WTC11 (cell line): ENCODE data around the gene ALG2. TPM values are rescaled to one million over a fixed set of nuclear protein-coding genes. Genes with fewer than 3 reads are reported as not detected.

Experiments
- ATAC-seq: fragments of 200-7000 bp; cut with Tn5 transposase; 2 replicates; pipeline ENCODE4 v1.10.0; 2021; ENCODE audit warnings: mild to moderate bottlenecking, moderate library complexity
- CTCF ChIA-PET: fragments of 300-600 bp; sonication (Branson Sonifier 250); formaldehyde crosslinking; loops from one replicate; lab custom pipeline; 2021; ENCODE audit warnings: antibody characterized with exemption; lab: Charles Lee
- POLR2A ChIA-PET: fragments of 350-600 bp; sonication (Branson Sonifier 250); formaldehyde crosslinking; loops from one replicate; lab custom pipeline; 2021; ENCODE audit warnings: antibody characterized with exemption; lab: Charles Lee
- DNase-seq: peaks from one replicate; pipeline ENCODE4 v3.0.0; 2021; ENCODE audit warnings: low spot score
- H3K27ac Mint-ChIP-seq: 2 replicates; pipeline ENCODE4 v1.8.0; 2021; ENCODE audit warnings: mixed read lengths
- H3K27me3 Mint-ChIP-seq: 2 replicates; pipeline ENCODE4 v1.8.0; 2021; ENCODE audit warnings: low read depth, mild to moderate bottlenecking, moderate library complexity, mixed read lengths
- H3K36me3 Mint-ChIP-seq: 2 replicates; pipeline ENCODE4 v1.8.0; 2021; ENCODE audit warnings: mixed read lengths
- H3K4me1 Mint-ChIP-seq: 2 replicates; pipeline ENCODE4 v1.8.0; 2022; ENCODE audit warnings: mixed read lengths
- H3K4me3 Mint-ChIP-seq: 2 replicates; pipeline ENCODE4 v1.8.0; 2021; ENCODE audit warnings: mild to moderate bottlenecking, moderate library complexity, mixed read lengths
- H3K9me3 Mint-ChIP-seq: 2 replicates; pipeline ENCODE4 v1.8.0; 2021; ENCODE audit warnings: mixed read lengths
- ATF1 ChIP-seq: sonication (generic); formaldehyde crosslinking; IDR thresholded peaks from 2 replicates; pipeline ENCODE4 v1.8.1; 2023; ENCODE audit warnings: mild to moderate bottlenecking, moderate library complexity, missing genetic modification reagents
- EMX1 ChIP-seq: fragments of 250-450 bp; sonication (Bioruptor Pico); IDR thresholded peaks from 2 replicates; pipeline ENCODE4 v1.8.0; 2021; ENCODE audit warnings: mild to moderate bottlenecking
- ETV6 ChIP-seq: sonication (generic); formaldehyde crosslinking; IDR thresholded peaks from 2 replicates; pipeline ENCODE4 v1.8.1; 2022; ENCODE audit warnings: mild to moderate bottlenecking, missing genetic modification reagents
- GRHL2 ChIP-seq: fragments of 250-450 bp; sonication (Bioruptor Pico); IDR thresholded peaks from 2 replicates; pipeline ENCODE4 v1.8.0; 2022; ENCODE audit warnings: mild to moderate bottlenecking, moderate library complexity; ENCODE audit not compliant: insufficient replicate concordance, severe bottlenecking
- IRF2 ChIP-seq: sonication (generic); formaldehyde crosslinking; IDR thresholded peaks from 2 replicates; pipeline ENCODE4 v1.8.0; 2022; ENCODE audit warnings: low read depth, missing genetic modification reagents, borderline replicate concordance
- JAZF1 ChIP-seq: fragments of 250-450 bp; sonication (Bioruptor Pico); IDR thresholded peaks from 2 replicates; pipeline ENCODE4 v1.9.0; 2021; ENCODE audit warnings: moderate library complexity, mild to moderate bottlenecking, inconsistent platforms
- KAT7 ChIP-seq: sonication (generic); formaldehyde crosslinking; IDR thresholded peaks from 2 replicates; pipeline ENCODE4 v1.8.1; 2023; ENCODE audit warnings: missing genetic modification reagents, mild to moderate bottlenecking, borderline replicate concordance
- NFATC4 ChIP-seq: fragments of 250-450 bp; sonication (Bioruptor Pico); IDR thresholded peaks from 2 replicates; pipeline ENCODE4 v1.9.0; 2021; ENCODE audit warnings: mild to moderate bottlenecking
- NR3C1 ChIP-seq: sonication (generic); formaldehyde crosslinking; conservative IDR thresholded peaks from 2 replicates; pipeline ENCODE4 v1.8.1; 2023; ENCODE audit warnings: low read depth, mild to moderate bottlenecking, missing genetic modification reagents
- RELA ChIP-seq: sonication (generic); formaldehyde crosslinking; IDR thresholded peaks from 2 replicates; pipeline ENCODE4 v1.8.1; 2022; ENCODE audit warnings: missing genetic modification reagents, mild to moderate bottlenecking, borderline replicate concordance
- SMAD4 ChIP-seq: sonication (generic); formaldehyde crosslinking; IDR thresholded peaks from 2 replicates; pipeline ENCODE4 v1.8.0; 2022; ENCODE audit warnings: mild to moderate bottlenecking, missing genetic modification reagents
- ZNF121 ChIP-seq: sonication (generic); formaldehyde crosslinking; IDR thresholded peaks from 2 replicates; pipeline ENCODE4 v1.8.0; 2023; ENCODE audit warnings: missing genetic modification reagents
- total RNA-seq: library from RNA; stranded (reverse); gene quantifications from 3 replicates; pipeline ENCODE4 v1.2.3, GENCODE V29; 2021
- TF ChIP-seq, protein P1 (sequence below): fragments of 250-450 bp; sonication (Bioruptor Pico); IDR thresholded peaks from 2 replicates; pipeline ENCODE4 v1.9.0; 2021; ENCODE audit warnings: mild to moderate bottlenecking
- TF ChIP-seq, protein P2 (sequence below): sonication (generic); formaldehyde crosslinking; IDR thresholded peaks from 2 replicates; pipeline ENCODE4 v1.8.1; 2022; ENCODE audit warnings: mild to moderate bottlenecking, missing genetic modification reagents, moderate library complexity, borderline replicate concordance
- TF ChIP-seq, protein P3 (sequence below): sonication (generic); formaldehyde crosslinking; IDR thresholded peaks from 2 replicates; pipeline ENCODE4 v1.8.1; 2022; ENCODE audit warnings: missing genetic modification reagents, borderline replicate concordance
- TF ChIP-seq, protein P4 (sequence below): fragments of 250-450 bp; sonication (Bioruptor Pico); IDR thresholded peaks from 2 replicates; pipeline ENCODE4 v1.9.0; 2021; ENCODE audit warnings: mild to moderate bottlenecking, borderline replicate concordance
- TF ChIP-seq, protein P5 (sequence below): sonication (generic); formaldehyde crosslinking; IDR thresholded peaks from 2 replicates; pipeline ENCODE4 v1.8.1; 2023; ENCODE audit warnings: mild to moderate bottlenecking, missing genetic modification reagents

ALG2 gene
- total RNA-seq, 1 experiment from 2014 or later, result 25.2 TPM

DNA sequence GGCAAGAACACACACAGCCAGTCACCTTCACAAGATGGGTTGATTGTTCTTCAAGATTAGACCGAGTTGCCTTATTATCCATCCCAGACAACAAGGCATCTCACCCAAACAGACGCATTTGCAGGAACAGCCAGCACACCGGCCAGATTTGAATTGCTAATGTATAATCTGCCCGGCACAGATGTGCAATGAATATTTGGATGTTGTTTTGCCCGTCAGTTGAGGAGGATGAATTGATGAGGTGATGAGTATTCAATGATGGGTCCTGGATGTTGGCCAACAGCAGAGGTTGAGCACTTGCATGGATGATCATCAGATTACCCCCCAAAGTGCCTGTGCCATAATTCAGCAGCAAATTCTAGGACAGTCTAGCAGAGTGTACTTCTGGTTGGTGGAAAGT, 20.1 kb downstream of the ALG2 start:
- H3K4me3 Mint-ChIP-seq, result no peak overlapping the region
- no peaks in the 10 kb centered on the region for H3K9me3 Mint-ChIP-seq
- no peak overlapping the region for H3K27ac Mint-ChIP-seq
- TF ChIP-seq NFATC4 (CRISPR knock-in tag), result no peak
- TF ChIP-seq ZNF121 (CRISPR knock-in tag), result no peak
- TF ChIP-seq ATF1 (CRISPR knock-in tag), result no peak
- no peak for TF ChIP-seq SMAD4 (CRISPR knock-in tag)
- no peak for TF ChIP-seq EMX1 (CRISPR knock-in tag)
- TF ChIP-seq GRHL2, result no peak
- TF ChIP-seq, protein P1, sequence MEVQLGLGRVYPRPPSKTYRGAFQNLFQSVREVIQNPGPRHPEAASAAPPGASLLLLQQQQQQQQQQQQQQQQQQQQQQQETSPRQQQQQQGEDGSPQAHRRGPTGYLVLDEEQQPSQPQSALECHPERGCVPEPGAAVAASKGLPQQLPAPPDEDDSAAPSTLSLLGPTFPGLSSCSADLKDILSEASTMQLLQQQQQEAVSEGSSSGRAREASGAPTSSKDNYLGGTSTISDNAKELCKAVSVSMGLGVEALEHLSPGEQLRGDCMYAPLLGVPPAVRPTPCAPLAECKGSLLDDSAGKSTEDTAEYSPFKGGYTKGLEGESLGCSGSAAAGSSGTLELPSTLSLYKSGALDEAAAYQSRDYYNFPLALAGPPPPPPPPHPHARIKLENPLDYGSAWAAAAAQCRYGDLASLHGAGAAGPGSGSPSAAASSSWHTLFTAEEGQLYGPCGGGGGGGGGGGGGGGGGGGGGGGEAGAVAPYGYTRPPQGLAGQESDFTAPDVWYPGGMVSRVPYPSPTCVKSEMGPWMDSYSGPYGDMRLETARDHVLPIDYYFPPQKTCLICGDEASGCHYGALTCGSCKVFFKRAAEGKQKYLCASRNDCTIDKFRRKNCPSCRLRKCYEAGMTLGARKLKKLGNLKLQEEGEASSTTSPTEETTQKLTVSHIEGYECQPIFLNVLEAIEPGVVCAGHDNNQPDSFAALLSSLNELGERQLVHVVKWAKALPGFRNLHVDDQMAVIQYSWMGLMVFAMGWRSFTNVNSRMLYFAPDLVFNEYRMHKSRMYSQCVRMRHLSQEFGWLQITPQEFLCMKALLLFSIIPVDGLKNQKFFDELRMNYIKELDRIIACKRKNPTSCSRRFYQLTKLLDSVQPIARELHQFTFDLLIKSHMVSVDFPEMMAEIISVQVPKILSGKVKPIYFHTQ (CRISPR knock-in tag), result no peak
- TF ChIP-seq IRF2 (CRISPR knock-in tag), result no peak
- no peak for TF ChIP-seq KAT7 (CRISPR knock-in tag)
- TF ChIP-seq, protein P2, sequence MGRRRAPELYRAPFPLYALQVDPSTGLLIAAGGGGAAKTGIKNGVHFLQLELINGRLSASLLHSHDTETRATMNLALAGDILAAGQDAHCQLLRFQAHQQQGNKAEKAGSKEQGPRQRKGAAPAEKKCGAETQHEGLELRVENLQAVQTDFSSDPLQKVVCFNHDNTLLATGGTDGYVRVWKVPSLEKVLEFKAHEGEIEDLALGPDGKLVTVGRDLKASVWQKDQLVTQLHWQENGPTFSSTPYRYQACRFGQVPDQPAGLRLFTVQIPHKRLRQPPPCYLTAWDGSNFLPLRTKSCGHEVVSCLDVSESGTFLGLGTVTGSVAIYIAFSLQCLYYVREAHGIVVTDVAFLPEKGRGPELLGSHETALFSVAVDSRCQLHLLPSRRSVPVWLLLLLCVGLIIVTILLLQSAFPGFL (CRISPR knock-in tag), result no peak
- TF ChIP-seq, protein P3, sequence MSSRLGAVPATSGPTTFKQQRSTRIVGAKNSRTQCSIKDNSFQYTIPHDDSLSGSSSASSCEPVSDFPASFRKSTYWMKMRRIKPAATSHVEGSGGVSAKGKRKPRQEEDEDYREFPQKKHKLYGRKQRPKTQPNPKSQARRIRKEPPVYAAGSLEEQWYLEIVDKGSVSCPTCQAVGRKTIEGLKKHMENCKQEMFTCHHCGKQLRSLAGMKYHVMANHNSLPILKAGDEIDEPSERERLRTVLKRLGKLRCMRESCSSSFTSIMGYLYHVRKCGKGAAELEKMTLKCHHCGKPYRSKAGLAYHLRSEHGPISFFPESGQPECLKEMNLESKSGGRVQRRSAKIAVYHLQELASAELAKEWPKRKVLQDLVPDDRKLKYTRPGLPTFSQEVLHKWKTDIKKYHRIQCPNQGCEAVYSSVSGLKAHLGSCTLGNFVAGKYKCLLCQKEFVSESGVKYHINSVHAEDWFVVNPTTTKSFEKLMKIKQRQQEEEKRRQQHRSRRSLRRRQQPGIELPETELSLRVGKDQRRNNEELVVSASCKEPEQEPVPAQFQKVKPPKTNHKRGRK (CRISPR knock-in tag), result no peak
- TF ChIP-seq ETV6 (CRISPR knock-in tag), result no peak
- no peak for TF ChIP-seq RELA (CRISPR knock-in tag)
- TF ChIP-seq NR3C1, result no peak
- no peak for TF ChIP-seq JAZF1
- TF ChIP-seq, protein P4, sequence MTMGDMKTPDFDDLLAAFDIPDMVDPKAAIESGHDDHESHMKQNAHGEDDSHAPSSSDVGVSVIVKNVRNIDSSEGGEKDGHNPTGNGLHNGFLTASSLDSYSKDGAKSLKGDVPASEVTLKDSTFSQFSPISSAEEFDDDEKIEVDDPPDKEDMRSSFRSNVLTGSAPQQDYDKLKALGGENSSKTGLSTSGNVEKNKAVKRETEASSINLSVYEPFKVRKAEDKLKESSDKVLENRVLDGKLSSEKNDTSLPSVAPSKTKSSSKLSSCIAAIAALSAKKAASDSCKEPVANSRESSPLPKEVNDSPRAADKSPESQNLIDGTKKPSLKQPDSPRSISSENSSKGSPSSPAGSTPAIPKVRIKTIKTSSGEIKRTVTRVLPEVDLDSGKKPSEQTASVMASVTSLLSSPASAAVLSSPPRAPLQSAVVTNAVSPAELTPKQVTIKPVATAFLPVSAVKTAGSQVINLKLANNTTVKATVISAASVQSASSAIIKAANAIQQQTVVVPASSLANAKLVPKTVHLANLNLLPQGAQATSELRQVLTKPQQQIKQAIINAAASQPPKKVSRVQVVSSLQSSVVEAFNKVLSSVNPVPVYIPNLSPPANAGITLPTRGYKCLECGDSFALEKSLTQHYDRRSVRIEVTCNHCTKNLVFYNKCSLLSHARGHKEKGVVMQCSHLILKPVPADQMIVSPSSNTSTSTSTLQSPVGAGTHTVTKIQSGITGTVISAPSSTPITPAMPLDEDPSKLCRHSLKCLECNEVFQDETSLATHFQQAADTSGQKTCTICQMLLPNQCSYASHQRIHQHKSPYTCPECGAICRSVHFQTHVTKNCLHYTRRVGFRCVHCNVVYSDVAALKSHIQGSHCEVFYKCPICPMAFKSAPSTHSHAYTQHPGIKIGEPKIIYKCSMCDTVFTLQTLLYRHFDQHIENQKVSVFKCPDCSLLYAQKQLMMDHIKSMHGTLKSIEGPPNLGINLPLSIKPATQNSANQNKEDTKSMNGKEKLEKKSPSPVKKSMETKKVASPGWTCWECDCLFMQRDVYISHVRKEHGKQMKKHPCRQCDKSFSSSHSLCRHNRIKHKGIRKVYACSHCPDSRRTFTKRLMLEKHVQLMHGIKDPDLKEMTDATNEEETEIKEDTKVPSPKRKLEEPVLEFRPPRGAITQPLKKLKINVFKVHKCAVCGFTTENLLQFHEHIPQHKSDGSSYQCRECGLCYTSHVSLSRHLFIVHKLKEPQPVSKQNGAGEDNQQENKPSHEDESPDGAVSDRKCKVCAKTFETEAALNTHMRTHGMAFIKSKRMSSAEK (CRISPR knock-in tag), result no peak
- TF ChIP-seq, protein P5, sequence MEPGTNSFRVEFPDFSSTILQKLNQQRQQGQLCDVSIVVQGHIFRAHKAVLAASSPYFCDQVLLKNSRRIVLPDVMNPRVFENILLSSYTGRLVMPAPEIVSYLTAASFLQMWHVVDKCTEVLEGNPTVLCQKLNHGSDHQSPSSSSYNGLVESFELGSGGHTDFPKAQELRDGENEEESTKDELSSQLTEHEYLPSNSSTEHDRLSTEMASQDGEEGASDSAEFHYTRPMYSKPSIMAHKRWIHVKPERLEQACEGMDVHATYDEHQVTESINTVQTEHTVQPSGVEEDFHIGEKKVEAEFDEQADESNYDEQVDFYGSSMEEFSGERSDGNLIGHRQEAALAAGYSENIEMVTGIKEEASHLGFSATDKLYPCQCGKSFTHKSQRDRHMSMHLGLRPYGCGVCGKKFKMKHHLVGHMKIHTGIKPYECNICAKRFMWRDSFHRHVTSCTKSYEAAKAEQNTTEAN (CRISPR knock-in tag), result no peak
- ChIA-PET CTCF (interaction anchor here (2.0 kb wide), 1 partner anchor 17 kb away, joined by 15 read pairs; no protein-coding TSS in a partner anchor), POLR2A (interaction anchor here (0.9 kb wide), 1 partner anchor 20 kb away, joined by 3 read pairs; the partner anchor contains the start of genes ALG2 and SEC61B)
- ATAC-seq, result no peak
- H3K27me3 Mint-ChIP-seq, result no peaks in the 10 kb centered on the region
- no peak for DNase-seq
- H3K4me1 Mint-ChIP-seq, result peaks cover 7% of the 10 kb centered on the region; the same call in 1 of the 2 replicates
- H3K36me3 Mint-ChIP-seq, result no peaks in the 10 kb centered on the region
